Small intestine (tissue), 7 donors: Measurements from ENCODE around the gene CSH2. TPM values are rescaled to one million over a fixed set of nuclear protein-coding genes. Genes with fewer than 3 reads are reported as not detected.

Experiments
- DNase-seq, 2 donors: peaks; one replicate each; pipeline versions ENCODE4 v3.0.0 to v3.0.0-alpha.2; 2013
- FAIRE-seq: peaks from 2 replicates; lab custom pipeline; 2012; peaks lifted over from hg19 to GRCh38; lab: Jason Lieb, UNC
- H3K27ac ChIP-seq, 3 donors: one replicate each; pipeline ENCODE4 v1.5.1; 2013; ENCODE audit warnings: low read length in 2 of 3, mild to moderate bottlenecking in 2 of 3, control low read depth in 1 of 3, inconsistent platforms in 1 of 3, low read depth in 1 of 3, moderate library complexity in 1 of 3
- H3K27me3 ChIP-seq, 3 donors: one replicate each; pipeline ENCODE4 v1.6.1; 2013; ENCODE audit warnings: low read length in 3 of 3, inconsistent platforms in 1 of 3; ENCODE audit not compliant: control insufficient read depth in 3 of 3, insufficient read depth in 3 of 3
- H3K36me3 ChIP-seq, 3 donors: one replicate each; pipeline ENCODE4 v1.6.1; 2013; ENCODE audit warnings: low read length in 3 of 3, inconsistent platforms in 1 of 3, low read depth in 1 of 3, mild to moderate bottlenecking in 1 of 3, moderate library complexity in 1 of 3; ENCODE audit not compliant: control insufficient read depth in 3 of 3, insufficient read depth in 2 of 3
- H3K4me1 ChIP-seq, 3 donors: one replicate each; pipeline ENCODE4 v1.6.1; 2013; ENCODE audit warnings: low read length in 2 of 3, inconsistent platforms in 1 of 3, low read depth in 1 of 3, mild to moderate bottlenecking in 1 of 3, moderate library complexity in 1 of 3; ENCODE audit not compliant: control insufficient read depth in 3 of 3, insufficient read depth in 2 of 3
- H3K4me3 ChIP-seq, 3 donors: one replicate each; pipeline ENCODE4 v1.5.1; 2013; ENCODE audit warnings: low read length in 3 of 3, control low read depth in 1 of 3, inconsistent platforms in 1 of 3, low read depth in 1 of 3, mild to moderate bottlenecking in 1 of 3, moderate library complexity in 1 of 3
- H3K9me3 ChIP-seq, 2 donors: one replicate each; pipeline ENCODE4 v1.6.1; 2013; ENCODE audit warnings: low read depth in 1 of 2, low read length in 1 of 2; ENCODE audit not compliant: control insufficient read depth in 2 of 2, insufficient read depth in 1 of 2
- WGBS, 3 donors: extraction: QIAGEN DNeasy Blood & Tissue Kit; methylation state at CpG; one replicate each; pipeline ENCODE4 v1.1.7; 2013; 5-methylcytosine and 5-hydroxymethylcytosine counted together
- polyA plus RNA-seq, 4 donors: library from polyadenylated mRNA; stranded (reverse) in 3 of 4; unstranded in 1 of 4; fragments of 200-250 nt in 3 of 4; fragments of 120-200 nt in 1 of 4; gene quantifications; one replicate each; pipeline versions ENCODE4 v1.2.1 to v1.2.3, GENCODE V29; 2013
- donor health status: healthy with polysubstance abuse.
- donor health status: control.
- donor health status: control.
- donor health status: Bipolar disorder and iron deficiency.
- donor health status: healthy.

Gene CSH2
- polyA plus RNA-seq, 4 donors: 0.32 TPM; not detected in 3

DNA sequence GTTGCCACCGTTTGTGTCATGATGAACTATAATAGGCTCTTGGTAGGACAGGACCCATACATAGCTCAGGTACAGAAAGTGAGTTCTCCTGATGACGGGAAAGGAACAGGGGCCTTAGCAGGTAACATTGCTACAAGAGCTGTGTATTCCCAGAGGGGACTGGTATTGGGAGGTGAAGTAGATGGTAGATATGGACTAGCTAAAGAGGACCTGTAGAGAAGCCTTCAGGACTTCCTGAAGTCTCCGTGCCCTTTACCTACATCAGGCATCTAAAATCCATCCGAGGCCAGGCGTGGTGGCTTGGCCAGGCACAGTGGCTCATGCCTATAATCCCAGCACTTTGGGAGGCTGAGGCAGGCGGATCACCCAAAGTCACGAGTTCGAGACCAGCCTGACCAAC is 18.3 kb downstream of the CSH2 start:
- Histone ChIP-seq H3K36me3 (no peaks in the 10 kb centered on the region), H3K4me3 (no peak overlapping the region), H3K27me3 (peaks cover 0 to 6% (median 0%) of the 10 kb centered on the region in 3 donors), H3K27ac (no peak overlapping the region), H3K4me1 (no peaks in the 10 kb centered on the region), H3K9me3 (no peaks in the 10 kb centered on the region)
- no peak for FAIRE-seq
- WGBS, 3 donors: 84 to 91% (median 85%) methylated on average over 8 of the region's 8 CpGs
- DNase-seq: no peak

DNA sequence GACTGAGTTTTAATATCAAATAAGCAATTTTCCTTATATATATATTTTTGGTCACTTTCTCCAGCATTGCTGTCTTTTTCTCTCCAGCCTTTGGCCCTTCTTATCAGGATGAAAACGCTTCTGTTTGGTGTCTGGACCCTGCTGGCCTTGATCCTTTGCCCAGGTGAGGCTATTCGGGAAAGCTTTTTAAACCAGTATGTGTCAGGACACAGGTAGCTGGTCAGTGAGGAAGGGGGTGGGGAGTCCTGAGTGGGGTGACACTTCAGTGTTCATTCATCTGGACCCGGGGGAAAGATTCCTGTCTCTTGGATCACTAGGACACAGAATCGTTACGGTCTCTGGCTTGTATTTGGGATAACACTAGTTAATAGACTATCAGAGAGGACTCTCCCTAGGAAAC is 18.8 kb downstream of the CSH2 start:
- Histone ChIP-seq H3K4me1 (no peaks in the 10 kb centered on the region), H3K36me3 (no peaks in the 10 kb centered on the region), H3K27me3 (peaks cover 0 to under 1% (median 0%) of the 10 kb centered on the region in 3 donors), H3K4me3 (no peak overlapping the region), H3K27ac (no peak overlapping the region), H3K9me3 (no peaks in the 10 kb centered on the region)
- 55 to 75% (median 62%) methylated on average over 5 of the region's 5 CpGs for WGBS, 3 donors
- DNase-seq: no peak
- no peak for FAIRE-seq

DNA sequence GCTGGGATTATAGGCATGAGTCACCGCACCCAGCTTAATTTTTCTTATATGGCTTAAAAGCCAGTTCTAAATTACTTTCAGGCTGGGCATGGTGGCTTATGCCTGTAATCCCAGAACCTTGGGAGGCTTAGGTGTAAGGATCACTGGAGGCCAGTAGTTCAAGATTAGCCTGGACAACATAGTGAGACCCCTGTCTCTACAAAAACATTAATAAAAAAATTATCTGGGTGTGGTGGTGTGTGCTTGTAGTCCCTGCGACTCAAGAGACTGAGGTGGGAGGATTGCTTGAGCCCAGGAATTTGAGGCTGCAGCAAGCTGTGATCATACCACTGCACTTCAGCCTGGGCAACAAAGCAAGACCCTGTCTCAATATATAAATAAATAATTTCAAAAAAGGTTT is 20.2 kb downstream of the CSH2 start:
- no peak overlapping the region for H3K4me3 ChIP-seq
- FAIRE-seq (no peak), DNase-seq (no peak)
- H3K4me1 ChIP-seq: peaks cover 0 to 4% (median 0%) of the 10 kb centered on the region in 3 donors
- H3K27ac ChIP-seq: no peak overlapping the region
- 91 to 94% (median 93%) methylated on average over 2 of the region's 2 CpGs for WGBS, 3 donors
- no peaks in the 10 kb centered on the region for H3K36me3 ChIP-seq
- no peaks in the 10 kb centered on the region for H3K27me3 ChIP-seq
- peaks cover 0 to 9% of the 10 kb centered on the region in 2 donors for H3K9me3 ChIP-seq

DNA sequence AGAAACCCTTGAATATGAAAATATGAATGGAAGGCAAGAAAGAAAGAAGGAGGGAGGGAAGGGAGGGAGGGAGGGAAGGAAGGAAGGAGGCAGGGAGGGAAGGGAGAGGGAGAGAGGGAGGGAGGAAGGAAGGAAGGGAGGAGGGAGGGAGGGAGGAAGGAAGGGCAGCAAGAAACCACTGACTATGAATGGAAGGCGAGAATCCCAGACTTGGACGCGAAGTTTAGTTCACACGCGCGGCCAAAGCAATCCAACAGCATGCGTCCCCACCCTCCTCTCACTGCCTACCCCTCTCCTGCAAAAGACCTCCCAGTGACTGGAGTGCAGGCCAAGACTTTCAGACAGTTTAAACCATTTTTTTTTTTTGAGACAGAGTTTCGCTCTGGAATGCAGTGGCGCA is 23.1 kb downstream of the CSH2 start:
- H3K27ac ChIP-seq: no peak overlapping the region
- peaks cover 0 to 11% of the 10 kb centered on the region in 2 donors for H3K9me3 ChIP-seq
- 66 to 91% (median 88%) methylated on average over 9 of the region's 9 CpGs for WGBS, 3 donors
- H3K27me3 ChIP-seq: no peaks in the 10 kb centered on the region
- no peaks in the 10 kb centered on the region for H3K36me3 ChIP-seq
- DNase-seq: no peak
- FAIRE-seq: no peak
- no peak overlapping the region for H3K4me3 ChIP-seq
- H3K4me1 ChIP-seq: peaks cover 0 to 4% (median 0%) of the 10 kb centered on the region in 3 donors

DNA sequence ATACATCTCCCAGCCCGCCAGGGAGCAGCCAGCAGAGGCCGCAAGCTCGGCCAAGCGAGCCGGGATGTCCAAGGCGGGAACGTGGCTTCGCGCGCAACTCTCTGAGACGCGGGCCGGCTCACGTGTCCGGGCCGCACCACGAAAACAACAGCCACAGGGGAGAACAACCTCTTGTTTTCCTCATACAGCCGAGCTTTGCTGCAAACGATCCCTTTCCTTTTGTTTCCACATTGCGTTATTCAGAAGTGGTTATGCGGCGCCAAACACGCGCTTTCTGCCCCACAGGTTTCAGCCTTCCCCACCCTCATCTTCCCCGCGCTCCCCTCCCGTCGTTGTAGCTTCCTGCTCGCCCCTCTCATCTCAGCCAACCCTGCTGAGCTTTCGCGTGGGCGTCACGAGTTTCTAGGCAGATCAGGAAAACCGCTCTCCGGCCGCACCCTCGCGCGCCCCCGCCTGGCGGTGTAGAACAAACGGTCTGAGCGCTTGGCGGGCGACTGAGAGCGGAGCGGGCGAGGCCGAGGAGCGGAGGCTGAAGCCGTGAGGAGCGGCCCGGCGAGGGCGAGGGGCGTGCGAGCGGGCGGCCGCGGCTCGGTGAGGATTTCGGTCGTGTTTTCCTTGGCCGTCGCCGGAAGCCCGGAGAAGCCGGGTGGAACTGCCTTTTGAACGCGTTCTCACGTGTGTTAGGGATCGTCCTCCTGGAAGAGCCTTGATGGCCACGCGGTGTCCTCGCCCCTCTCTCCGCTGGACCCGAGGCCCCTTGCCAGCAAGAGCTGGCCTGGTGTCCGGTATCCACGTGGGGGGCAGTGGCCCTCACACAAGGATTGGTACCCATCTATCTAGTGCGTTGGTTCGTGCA is 24.4 kb downstream of the CSH2 start:
- Histone ChIP-seq H3K9me3 (peaks cover 0 to 11% of the 10 kb centered on the region in 2 donors), H3K27me3 (no peaks in the 10 kb centered on the region), H3K4me3 (peak overlapping the region in 1 of 3 donors; percentile 35), H3K36me3 (no peaks in the 10 kb centered on the region), H3K27ac (peak overlapping the region in 1 of 3 donors; percentile 64), H3K4me1 (peaks cover 0 to 4% (median 0%) of the 10 kb centered on the region in 3 donors)
- FAIRE-seq: no peak
- 17 to 24% (median 18%) methylated on average over 82 of the region's 82 CpGs for WGBS, 3 donors
- DNase-seq: peak; percentile 93 to 95

DNA sequence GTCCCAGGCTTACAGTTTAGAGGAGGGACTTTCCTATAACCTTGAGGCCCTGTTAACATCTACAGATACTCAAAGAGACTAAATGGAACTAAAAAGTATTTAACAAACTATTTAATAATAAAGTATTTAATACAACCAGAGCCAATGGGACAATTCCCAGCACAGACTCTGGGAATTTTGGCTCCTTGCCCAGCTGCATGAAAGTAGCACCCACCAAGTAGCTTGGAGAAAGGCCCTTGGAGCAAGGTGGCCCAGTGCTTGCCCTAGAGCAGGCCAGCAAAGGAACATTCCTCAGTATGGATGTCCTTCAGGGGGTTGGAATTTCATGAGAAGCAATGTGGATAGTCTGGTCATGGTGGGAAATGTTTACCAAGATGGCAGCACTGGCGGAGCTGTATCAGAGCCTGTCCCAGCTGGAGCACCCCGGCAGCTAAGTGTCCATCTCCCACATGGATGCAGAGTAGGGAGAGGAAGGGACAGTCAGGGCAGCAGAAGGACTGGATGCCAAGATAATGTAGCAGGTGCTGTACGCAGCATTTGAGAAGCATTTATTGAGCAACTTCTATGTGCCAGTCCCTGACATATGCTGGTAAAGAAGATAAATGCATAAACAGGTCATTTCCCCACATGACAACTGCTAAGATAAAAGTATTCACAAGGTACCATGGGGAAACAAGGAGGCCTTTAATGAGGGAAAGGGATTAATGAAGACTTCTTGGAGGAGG is 25.8 kb downstream of the CSH2 start:
- Histone ChIP-seq H3K9me3 (peaks cover 0 to 11% of the 10 kb centered on the region in 2 donors), H3K27me3 (no peaks in the 10 kb centered on the region), H3K4me3 (no peak overlapping the region), H3K36me3 (no peaks in the 10 kb centered on the region), H3K27ac (no peak overlapping the region), H3K4me1 (peaks cover 0 to 10% (median 0%) of the 10 kb centered on the region in 3 donors)
- DNase-seq: no peak
- no peak for FAIRE-seq
- 81 to 98% (median 87%) methylated on average over 3 of the region's 3 CpGs for WGBS, 3 donors

DNA sequence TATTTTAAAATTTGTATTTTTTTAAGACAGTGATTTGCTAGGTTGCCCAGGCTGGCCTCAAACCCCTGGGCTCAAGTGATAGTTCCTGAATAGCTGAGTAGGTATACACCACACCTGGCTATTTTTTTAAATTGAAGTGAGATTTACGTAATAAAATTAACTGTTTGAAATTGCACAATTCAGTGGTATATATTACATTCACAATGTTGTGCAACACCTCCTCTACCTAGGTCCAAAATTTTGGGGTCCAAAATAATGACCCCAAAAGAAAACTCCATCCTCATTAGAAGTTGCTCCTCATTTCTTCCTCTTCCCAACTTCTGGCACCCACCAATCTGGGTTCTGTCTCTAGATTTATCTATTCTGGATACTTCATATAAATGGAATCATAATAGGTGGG is 28.0 kb downstream of the CSH2 start:
- no peaks in the 10 kb centered on the region for H3K27me3 ChIP-seq
- H3K4me1 ChIP-seq: peaks cover 4 to 20% (median 6%) of the 10 kb centered on the region in 3 donors
- no peak overlapping the region for H3K27ac ChIP-seq
- H3K36me3 ChIP-seq: peaks cover 0 to 7% (median 0%) of the 10 kb centered on the region in 3 donors
- DNase-seq (no peak), FAIRE-seq (no peak)
- 38 to 93% (median 77%) methylated on average over 1 of the region's 1 CpG for WGBS, 3 donors
- H3K4me3 ChIP-seq: no peak overlapping the region
- H3K9me3 ChIP-seq: peaks cover 0 to 11% of the 10 kb centered on the region in 2 donors

DNA sequence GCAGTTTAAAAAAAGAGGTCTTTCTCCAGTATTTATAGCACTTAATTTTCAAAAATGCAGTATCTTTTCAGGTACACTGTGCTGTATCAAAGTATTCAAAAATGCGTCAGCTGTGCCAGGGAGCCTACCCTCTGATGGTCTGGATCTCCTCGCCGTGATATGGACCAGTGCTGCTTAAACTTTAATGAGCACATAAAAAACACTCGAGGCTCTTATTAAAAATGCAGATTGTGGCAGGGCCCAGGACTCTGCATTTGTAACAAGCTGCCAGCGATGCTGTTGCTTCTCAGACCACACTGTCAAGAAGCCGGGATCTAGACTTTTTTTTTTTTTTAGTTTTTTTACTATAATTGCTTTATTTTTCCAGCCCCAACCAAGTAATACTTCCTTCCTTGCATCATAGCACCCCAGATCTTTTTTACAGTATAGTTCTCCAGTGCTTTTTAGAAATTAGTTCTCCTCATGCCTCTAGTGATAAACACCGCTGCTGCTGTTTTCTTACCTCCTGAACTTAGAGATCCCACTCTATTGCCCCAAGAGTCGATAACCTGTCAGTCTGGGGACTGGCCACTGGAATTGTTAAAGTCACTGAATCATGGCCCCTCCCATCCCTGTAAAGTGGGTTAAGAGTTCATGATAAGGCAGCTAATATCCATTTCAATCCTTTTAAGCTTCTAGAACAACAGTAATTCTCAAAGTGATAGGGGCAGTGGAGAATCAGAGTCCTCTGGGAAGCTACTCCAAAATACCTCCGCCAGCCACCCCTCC is 29.4 kb downstream of the CSH2 start:
- Histone ChIP-seq H3K27ac (peak overlapping the region; percentile 30 to 93 (median 86)), H3K4me3 (peak overlapping the region in 1 of 3 donors; percentile 59), H3K36me3 (peaks cover 0 to 7% (median 0%) of the 10 kb centered on the region in 3 donors), H3K27me3 (no peaks in the 10 kb centered on the region), H3K4me1 (peaks cover 9 to 31% (median 12%) of the 10 kb centered on the region in 3 donors), H3K9me3 (peaks cover 0 to 8% of the 10 kb centered on the region in 2 donors)
- WGBS, 3 donors: 67 to 76% (median 75%) methylated on average over 9 of the region's 9 CpGs
- FAIRE-seq: no peak
- DNase-seq: no peak
